NT2/D1 (cell line): ENCODE measurements around the gene CNGA2.

Experiments
- YY1 ChIP-seq: IDR thresholded peaks from 2 replicates; pipeline ENCODE4 v1.6.1; 2011; ENCODE audit not compliant: insufficient read length, insufficient read depth
- ZNF274 ChIP-seq: IDR thresholded peaks from 2 replicates; pipeline ENCODE4 v1.6.1; 2011; ENCODE audit warnings: mild to moderate bottlenecking, low read depth, low read length

GRCh38 chrX:151694661-151695582 lies 39.6 kb upstream of the CNGA2 start, which contains the start of gene PRRG3:
- TF ChIP-seq YY1 (no peak), ZNF274 (no peak)
